GM23248 (cell line): ENCODE results near the gene EML6.

Source experiments
- EZH2 ChIP-seq: fragments of 200-600 bp; sonication (generic); IDR thresholded peaks from 2 replicates; pipeline ENCODE4 v1.6.1; 2018; ENCODE audit warnings: antibody characterized with exemption, mild to moderate bottlenecking; ENCODE audit not compliant: insufficient read depth, poor library complexity, severe bottlenecking
- EZH2phosphoT487 ChIP-seq: fragments of 200-600 bp; sonication (generic); IDR thresholded peaks from 2 replicates; pipeline ENCODE4 v1.6.1; 2018; ENCODE audit warnings: antibody characterized with exemption, moderate library complexity, mild to moderate bottlenecking, low read depth; ENCODE audit not compliant: insufficient read depth

GRCh38 chr2:54962935-54963440, 239.5 kb downstream of the EML6 start:
- TF ChIP-seq EZH2phosphoT487 (no peak), EZH2 (no peak)
